Common myeloid progenitor, CD34-positive (primary cell): ENCODE data around the gene TSPAN10. TPM values are rescaled to one million over a fixed set of nuclear protein-coding genes. Genes with fewer than 3 reads are reported as not detected.

Source experiments
- CTCF ChIA-PET: fragments of 350-600 bp; sonication (Branson Sonifier 250); formaldehyde crosslinking; loops from one replicate; lab custom pipeline; 2021; ENCODE audit warnings: antibody characterized with exemption; lab: Charles Lee
- POLR2A ChIA-PET: fragments of 350-600 bp; sonication (Branson Sonifier 250); formaldehyde crosslinking; loops from one replicate; lab custom pipeline; 2021; ENCODE audit warnings: antibody characterized with exemption; lab: Charles Lee
- DNase-seq, 3 donors: peaks; one replicate each; pipeline versions ENCODE4 v3.0.0 to v3.0.0-alpha.2; 2013
- H3K27ac ChIP-seq, 2 experiments: 1 replicate in 1 of 2; 2 replicates in 1 of 2; pipeline ENCODE4 v1.7.0; 2013; ENCODE audit warnings: inconsistent platforms in 2 of 2, low read length in 2 of 2, mild to moderate bottlenecking in 2 of 2, low read depth in 1 of 2, moderate library complexity in 1 of 2; ENCODE audit not compliant: severe bottlenecking in 2 of 2, insufficient read depth in 1 of 2, poor library complexity in 1 of 2
- H3K27me3 ChIP-seq, 5 experiments: replicated peaks in 2 of 5; 1 replicate in 3 of 5; 2 replicates in 2 of 5; pipeline versions ENCODE4 v1.6.1 to v1.7.0; 2013; ENCODE audit warnings: low read length in 4 of 5, mild to moderate bottlenecking in 2 of 5, moderate library complexity in 2 of 5, inconsistent platforms in 1 of 5; ENCODE audit not compliant: insufficient read depth in 5 of 5, control insufficient read depth in 4 of 5
- H3K36me3 ChIP-seq, 4 experiments: 1 replicate in 2 of 4; 2 replicates in 2 of 4; pipeline versions ENCODE4 v1.6.1 to v1.7.0; 2013; ENCODE audit warnings: low read length in 3 of 4, control low read depth in 1 of 4, mild to moderate bottlenecking in 1 of 4; ENCODE audit not compliant: control insufficient read depth in 4 of 4, insufficient read depth in 4 of 4
- H3K4me1 ChIP-seq, 4 experiments: 1 replicate in 3 of 4; 2 replicates in 1 of 4; pipeline versions ENCODE4 v1.6.1 to v1.7.1; 2013; ENCODE audit warnings: low read length in 3 of 4, mild to moderate bottlenecking in 3 of 4, control low read depth in 1 of 4, inconsistent platforms in 1 of 4, moderate library complexity in 1 of 4; ENCODE audit not compliant: control insufficient read depth in 4 of 4, insufficient read depth in 4 of 4; ENCODE audit errors: control extremely low read depth in 1 of 4
- H3K4me3 ChIP-seq, 7 experiments: 1 replicate in 4 of 7; 2 replicates in 3 of 7; pipeline versions ENCODE4 v1.5.1 to v1.7.0; 2013; ENCODE audit warnings: mild to moderate bottlenecking in 7 of 7, low read length in 6 of 7, moderate library complexity in 6 of 7, inconsistent platforms in 2 of 7, low read depth in 2 of 7, control low read depth in 1 of 7; ENCODE audit not compliant: insufficient read depth in 4 of 7, control insufficient read depth in 1 of 7; ENCODE audit errors: extremely low read depth in 1 of 7
- H3K9me3 ChIP-seq, 5 experiments: 1 replicate in 4 of 5; 2 replicates in 1 of 5; pipeline versions ENCODE4 v1.6.1 to v1.7.1; 2013; ENCODE audit warnings: low read length in 4 of 5, mild to moderate bottlenecking in 2 of 5, inconsistent platforms in 1 of 5, low read depth in 1 of 5, moderate library complexity in 1 of 5; ENCODE audit not compliant: control insufficient read depth in 4 of 5, insufficient read depth in 2 of 5; ENCODE audit errors: control extremely low read depth in 1 of 5
- WGBS: methylation state at CpG from one replicate; pipeline ENCODE4 v1.1.5; 2013; ENCODE audit not compliant: insufficient coverage; 5-methylcytosine and 5-hydroxymethylcytosine counted together
- polyA plus RNA-seq: library from polyadenylated mRNA; unstranded; fragments of 120-200 nt; gene quantifications from one replicate; pipeline ENCODE4 v1.2.1, GENCODE V29; 2013

The TSPAN10 gene
- 0.59 TPM for polyA plus RNA-seq

DNA sequence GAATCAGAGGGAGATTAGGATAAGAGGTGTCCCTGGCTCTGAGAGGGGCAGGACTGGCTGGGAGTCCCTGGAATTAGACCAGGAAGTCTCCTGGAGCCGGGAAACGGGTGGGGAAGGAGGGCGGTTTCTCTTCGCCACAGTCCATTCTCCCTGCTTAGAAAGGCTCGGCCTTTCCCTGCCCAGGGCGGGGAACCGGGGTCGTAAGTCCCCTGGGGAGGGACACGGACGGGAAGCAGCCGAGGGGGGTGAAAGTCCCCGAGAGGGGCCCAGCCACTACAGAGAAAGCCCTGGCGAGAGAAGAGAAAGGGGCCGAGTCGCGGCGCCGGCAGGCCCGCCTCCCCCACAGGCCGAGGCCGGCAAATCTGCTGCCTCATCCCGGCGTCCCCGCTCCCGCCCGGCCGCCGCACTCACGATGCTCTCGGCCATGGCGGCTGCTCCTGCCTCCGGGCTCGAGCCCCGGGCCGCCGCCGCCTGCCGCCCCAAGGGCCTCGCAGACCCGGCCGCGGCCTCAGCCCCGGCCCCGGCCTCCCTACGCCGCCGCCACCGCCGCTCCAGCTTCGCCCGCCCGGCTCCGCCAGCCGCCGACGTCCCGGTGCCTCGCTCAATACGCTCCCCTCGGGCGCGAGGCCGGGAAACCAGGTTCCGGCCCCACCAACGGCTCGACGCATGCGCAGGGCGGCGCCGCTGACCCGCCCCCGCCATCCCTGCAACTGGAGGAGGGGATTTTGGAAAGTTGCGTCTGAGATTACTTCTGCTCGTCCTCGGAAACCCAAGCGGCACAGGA is at the start of gene TSPAN10, which contains the start of gene NPLOC4:
TSPAN10 (plus strand) TSS at position 692 of the 784 bp plus-strand sequence. CDS start 5,217 bp downstream, outside the sequence.
NPLOC4 (minus strand) TSS at position 608 of the 784 bp plus-strand sequence; CDS start at position 426, 182 bp downstream.
- peak; percentile 77 to 83 (median 82) for DNase-seq
- Histone ChIP-seq H3K4me3 (peak within 1 kb of the TSS; percentile 82 to 98 (median 91)), H3K27me3 (no peaks in the 10 kb centered on the region), H3K27ac (peak within 1 kb of the TSS; percentile 90 to 96), H3K4me1 (peaks cover 3 to 17% (median 13%) of the 10 kb centered on the region in 4 experiments), H3K9me3 (no peaks in the 10 kb centered on the region), H3K36me3 (peaks cover 0 to 4% (median under 1%) of the 10 kb centered on the region in 4 experiments)
- WGBS: under 1% methylated on average over 59 of the region's 77 CpGs
- CTCF ChIA-PET: interaction anchor here (1.3 to 1.5 kb wide), 2 partner anchors 17 to 22 kb away, joined by 3 read pairs; no protein-coding TSS in a partner anchor
- POLR2A ChIA-PET: interaction anchor here (1.0 to 1.4 kb wide), 3 partner anchors 16 to 47 kb away, joined by 3 to 4 read pairs (median 3); partner anchors contain the start of genes ARL16, HGS and OXLD1

DNA sequence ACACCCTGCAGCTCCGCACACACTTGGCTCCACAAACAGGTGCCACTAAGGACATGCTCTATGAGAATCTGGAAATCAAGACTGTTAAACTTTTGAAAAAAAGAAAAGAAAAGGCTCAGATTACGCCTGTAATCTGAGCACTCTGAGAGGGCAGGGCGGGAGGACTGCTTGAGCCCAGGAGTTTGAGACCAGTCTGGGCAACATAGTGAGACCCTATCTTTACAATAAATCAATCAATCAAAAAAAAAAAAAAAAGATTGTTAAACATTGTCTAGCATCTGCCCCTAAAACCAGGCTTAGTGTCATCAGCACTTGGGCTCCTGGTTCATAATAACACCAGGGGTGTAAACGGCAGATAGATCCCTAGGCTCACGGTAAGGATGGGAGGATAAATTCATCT is 47.4 kb upstream of the TSPAN10 start:
- Histone ChIP-seq H3K4me3 (no peak overlapping the region), H3K9me3 (no peaks in the 10 kb centered on the region), H3K4me1 (no peaks in the 10 kb centered on the region), H3K36me3 (peaks cover 15 to 75% (median 55%) of the 10 kb centered on the region in 4 experiments), H3K27ac (no peak overlapping the region), H3K27me3 (no peaks in the 10 kb centered on the region)
- POLR2A ChIA-PET: no interaction called here
- CTCF ChIA-PET: interaction anchor here (0.7 to 4.1 kb wide), 2 partner anchors 12 to 521 kb away, joined by 6 to 13 read pairs; no protein-coding TSS in a partner anchor
- WGBS: 100% methylated on average over 2 of the region's 5 CpGs
- no peak for DNase-seq

DNA sequence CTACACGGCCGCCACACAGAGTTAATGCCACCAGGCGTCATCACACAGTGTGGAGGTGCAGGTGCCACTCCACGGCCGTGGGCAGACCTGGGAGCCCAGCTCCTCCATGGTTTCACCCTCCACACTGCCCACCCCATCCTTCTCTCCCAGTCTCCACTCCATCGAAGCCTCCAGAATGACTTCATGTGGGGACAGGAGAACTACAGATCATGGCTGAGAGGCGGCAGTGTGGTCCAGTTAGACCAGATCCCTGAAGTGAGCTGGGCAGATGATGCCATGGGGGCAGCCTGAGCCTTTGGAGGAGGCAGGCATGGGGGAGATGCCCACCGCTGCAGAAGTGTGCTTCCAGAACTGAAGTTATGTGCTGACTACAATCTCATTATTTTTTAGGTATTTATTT is 46.9 kb upstream of the TSPAN10 start:
- Histone ChIP-seq H3K27me3 (no peaks in the 10 kb centered on the region), H3K4me3 (no peak overlapping the region), H3K27ac (no peak overlapping the region), H3K36me3 (peaks cover 15 to 77% (median 58%) of the 10 kb centered on the region in 4 experiments), H3K9me3 (no peaks in the 10 kb centered on the region), H3K4me1 (no peaks in the 10 kb centered on the region)
- 99% methylated on average over 7 of the region's 8 CpGs for WGBS
- POLR2A ChIA-PET: no interaction called here
- CTCF ChIA-PET: interaction anchor here (4.1 kb wide), 1 partner anchor 11 kb away, joined by 13 read pairs; no protein-coding TSS in a partner anchor
- DNase-seq: no peak

DNA sequence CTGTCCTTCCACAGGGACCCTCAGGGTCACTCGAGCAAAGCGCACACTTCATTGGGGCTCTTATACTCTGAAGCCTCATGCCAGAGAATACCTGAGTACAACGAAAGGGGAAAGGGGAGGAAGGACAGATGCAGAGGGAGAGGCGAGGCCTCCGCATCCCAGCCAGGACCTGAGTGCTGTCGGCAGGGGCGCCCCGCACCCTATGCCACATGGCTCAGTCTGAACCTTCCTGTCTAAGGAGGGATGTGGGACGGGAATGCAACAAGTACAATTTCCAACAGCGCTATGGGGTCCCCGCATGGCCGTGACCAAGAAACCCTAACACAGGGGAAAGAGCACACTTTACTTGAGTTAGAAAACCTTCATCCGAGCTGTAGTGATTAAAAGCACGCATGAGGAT is 45.0 kb upstream of the TSPAN10 start:
- H3K27ac ChIP-seq: no peak overlapping the region
- DNase-seq: no peak
- no peaks in the 10 kb centered on the region for H3K9me3 ChIP-seq
- no peak overlapping the region for H3K4me3 ChIP-seq
- ChIA-PET CTCF (interaction anchor here (4.1 kb wide), 1 partner anchor 9 kb away, joined by 13 read pairs; no protein-coding TSS in a partner anchor), POLR2A (no interaction called here)
- no peaks in the 10 kb centered on the region for H3K4me1 ChIP-seq
- no peaks in the 10 kb centered on the region for H3K27me3 ChIP-seq
- WGBS: 91% methylated on average over 12 of the region's 14 CpGs
- H3K36me3 ChIP-seq: peaks cover 18 to 74% (median 61%) of the 10 kb centered on the region in 4 experiments

DNA sequence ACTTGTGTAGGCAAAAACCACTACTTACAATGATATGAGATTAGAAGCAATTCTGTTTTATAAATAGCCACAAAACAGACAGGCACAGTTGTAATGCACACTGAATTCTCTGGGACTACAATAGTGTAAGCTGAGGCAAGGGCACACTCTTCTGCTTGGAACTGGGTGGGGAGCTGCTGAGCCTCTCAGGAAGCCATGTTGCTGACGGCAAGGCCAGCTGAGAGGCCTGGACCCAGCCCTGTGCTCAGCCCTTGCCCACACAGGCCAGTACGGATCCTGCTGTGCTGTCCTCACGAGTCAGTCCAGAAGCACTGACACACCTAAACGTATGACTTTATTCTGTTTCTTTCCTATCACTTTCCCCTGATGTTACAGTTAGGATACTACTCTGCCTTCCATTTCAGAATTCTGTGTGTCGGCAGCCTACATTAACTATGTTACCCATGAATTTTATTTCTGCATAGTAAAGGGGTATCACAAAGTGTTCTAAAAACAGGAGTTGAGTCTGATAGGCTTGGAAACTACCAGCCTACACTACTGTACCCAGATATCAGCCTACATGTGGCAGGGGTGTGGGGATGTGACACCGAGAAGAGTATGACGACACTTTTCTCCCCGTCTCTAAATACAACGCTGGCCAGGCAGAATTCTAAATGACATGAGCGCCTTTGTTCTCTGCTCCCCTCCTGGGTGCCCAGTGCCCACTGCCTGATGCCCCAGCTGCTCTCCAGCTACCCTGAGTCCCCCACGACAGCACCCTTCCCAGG is 43.7 kb upstream of the TSPAN10 start:
- DNase-seq: no peak
- H3K4me3 ChIP-seq: no peak overlapping the region
- POLR2A ChIA-PET: no interaction called here

DNA sequence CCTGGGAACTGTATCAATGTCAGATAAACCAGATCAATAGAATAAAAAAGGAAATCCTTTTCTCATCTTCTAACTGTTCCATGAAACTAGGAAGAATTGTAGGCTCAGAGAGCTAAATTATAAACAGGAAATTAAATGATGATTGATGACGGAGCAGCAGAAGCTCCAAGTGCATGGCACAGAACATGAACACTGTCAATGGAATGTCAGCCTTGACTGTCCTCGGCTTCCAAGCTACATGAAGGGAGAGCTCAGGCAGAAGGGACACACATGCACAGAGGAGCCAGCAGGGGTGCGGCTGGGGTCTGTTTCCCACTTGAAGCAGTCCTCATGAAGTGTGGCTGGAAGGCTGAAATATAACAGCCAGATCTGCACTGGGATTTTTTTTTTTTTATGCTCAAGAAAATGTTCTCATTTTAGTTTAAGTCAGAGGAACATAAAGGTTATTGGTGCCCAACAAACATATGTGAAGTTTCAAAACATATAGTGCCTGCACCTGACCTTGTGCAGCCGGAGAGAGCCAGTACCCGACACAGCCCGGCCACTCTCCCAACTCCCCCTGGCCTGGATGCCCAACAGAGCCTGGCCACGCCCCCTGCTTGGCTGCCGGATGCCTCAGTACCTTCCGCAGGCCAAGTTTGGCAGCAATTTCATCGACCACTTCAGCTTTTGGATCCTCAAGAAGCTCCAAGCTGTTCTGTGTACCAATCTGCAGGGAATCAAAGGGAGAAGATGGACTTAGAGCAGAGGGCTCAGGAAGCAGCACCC is 37.1 kb upstream of the TSPAN10 start:
- Histone ChIP-seq H3K9me3 (no peaks in the 10 kb centered on the region), H3K4me1 (no peaks in the 10 kb centered on the region), H3K4me3 (no peak overlapping the region), H3K27ac (no peak overlapping the region), H3K36me3 (peaks cover 24 to 74% (median 54%) of the 10 kb centered on the region in 4 experiments), H3K27me3 (no peaks in the 10 kb centered on the region)
- peak in 1 of 3 donors; percentile 35 for DNase-seq
- ChIA-PET CTCF (interaction anchor here (0.9 to 2.5 kb wide), 17 partner anchors 10 to 347 kb away, joined by 3 to 17 read pairs (median 5); no protein-coding TSS in a partner anchor), POLR2A (interaction anchor here (1.3 kb wide), 1 partner anchor 33 kb away, joined by 3 read pairs; no protein-coding TSS in a partner anchor)
- 97% methylated on average over 10 of the region's 10 CpGs for WGBS

More for the DNA sequence above, 43.7 kb upstream of the TSPAN10 start:
- Histone ChIP-seq H3K9me3 (no peaks in the 10 kb centered on the region), H3K4me1 (no peaks in the 10 kb centered on the region), H3K27me3 (no peaks in the 10 kb centered on the region), H3K36me3 (peaks cover 18 to 75% (median 62%) of the 10 kb centered on the region in 4 experiments), H3K27ac (no peak overlapping the region)
- CTCF ChIA-PET: interaction anchor here (1.0 kb wide), 1 partner anchor 8 kb away, joined by 4 read pairs; no protein-coding TSS in a partner anchor
- 95% methylated on average over 10 of the region's 11 CpGs for WGBS
